ENCODE results near the gene TF.

The TF gene

GRCh38 chr3:133776794-133777438 is 30.7 kb downstream of the TF start:
- Histone ChIP-seq H3K9me3 (ENCODE audit: control insufficient read depth, insufficient read depth, low read depth, low read length) (no peaks in the 10 kb centered on the region), H3K27ac (ENCODE audit: extremely low read depth, low read depth, low read length) (no peak overlapping the region), H3K36me3 (ENCODE audit: control insufficient read depth in 2 of 2, insufficient read depth in 1 of 2, low read length in 2 of 2) (no peaks in the 10 kb centered on the region), H3K4me3 (ENCODE audit: low read depth, low read length) (no peak overlapping the region), H3K4me1 (ENCODE audit: control insufficient read depth, insufficient read depth, low read length) (no peaks in the 10 kb centered on the region)
- CTCF ChIA-PET = no interaction called here
- TF ChIP-seq ZNF704 (tag by site-specific recombination; IDR thresholded peaks at IDR 0.05) (no peak), ZNF658 (tag by site-specific recombination; IDR thresholded peaks at IDR 0.05) (no peak), ZNF580 (tag by site-specific recombination; IDR thresholded peaks at IDR 0.05) (no peak), ZNF274 (IDR thresholded peaks at IDR 0.05; ENCODE audit: low read length) (no peak), ZNF274 (tag by site-specific recombination; IDR thresholded peaks at IDR 0.05; ENCODE audit: borderline replicate concordance) (no peak), ZNF48 (tag by site-specific recombination; IDR thresholded peaks at IDR 0.05) (no peak), ZBTB26 (tag by site-specific recombination; optimal IDR thresholded peaks at IDR 0.05) (no peak), ZNF211 (tag by site-specific recombination; IDR thresholded peaks at IDR 0.05; ENCODE audit: low read depth) (no peak), BCL11A (tag by site-specific recombination; IDR thresholded peaks at IDR 0.05; ENCODE audit: low read depth) (no peak)
- POLR2A ChIA-PET = no interaction called here

GRCh38 chr3:133777807-133778568 is 31.8 kb downstream of the TF start:
- Histone ChIP-seq H3K4me1 (ENCODE audit: control insufficient read depth, insufficient read depth, low read length) (no peaks in the 10 kb centered on the region), H3K4me3 (ENCODE audit: low read depth, low read length) (no peak overlapping the region), H3K9me3 (ENCODE audit: control insufficient read depth, insufficient read depth, low read depth, low read length) (no peaks in the 10 kb centered on the region), H3K27ac (ENCODE audit: extremely low read depth, low read depth, low read length) (no peak overlapping the region), H3K36me3 (ENCODE audit: control insufficient read depth in 2 of 2, insufficient read depth in 1 of 2, low read length in 2 of 2) (no peaks in the 10 kb centered on the region)
- ChIA-PET POLR2A (no interaction called here), CTCF (no interaction called here)
- TF ChIP-seq PBX3 (CRISPR knock-in tag; IDR thresholded peaks at IDR 0.05) = no peak
- no peak for TF ChIP-seq ZBTB11 (tag by site-specific recombination; conservative IDR thresholded peaks at IDR 0.05; ENCODE audit: low read depth)

GRCh38 chr3:133779626-133780203 is 33.5 kb downstream of the TF start:
- Histone ChIP-seq H3K9me3 (ENCODE audit: control insufficient read depth, insufficient read depth, low read depth, low read length) (no peaks in the 10 kb centered on the region), H3K36me3 (ENCODE audit: control insufficient read depth in 2 of 2, insufficient read depth in 1 of 2, low read length in 2 of 2) (no peaks in the 10 kb centered on the region), H3K27ac (ENCODE audit: extremely low read depth, low read depth, low read length) (no peak overlapping the region), H3K4me3 (ENCODE audit: low read depth, low read length) (no peak overlapping the region), H3K4me1 (ENCODE audit: control insufficient read depth, insufficient read depth, low read length) (no peaks in the 10 kb centered on the region)
- POLR2A ChIA-PET = no interaction called here
- CTCF ChIA-PET = no interaction called here
- TF ChIP-seq ZSCAN30 (tag by site-specific recombination; IDR thresholded peaks at IDR 0.05) (no peak), ZBTB20 (tag by site-specific recombination; IDR thresholded peaks at IDR 0.05) (no peak), ZNF558 (tag by site-specific recombination; IDR thresholded peaks at IDR 0.05) (no peak), OSR2 (tag by site-specific recombination; IDR thresholded peaks at IDR 0.05) (no peak), ZNF16 (tag by site-specific recombination; IDR thresholded peaks at IDR 0.05; ENCODE audit: low read depth) (no peak), ZFHX2 (tag by site-specific recombination; conservative IDR thresholded peaks at IDR 0.05) (no peak), ZSCAN4 (tag by site-specific recombination; IDR thresholded peaks at IDR 0.05) (no peak), SALL2 (tag by site-specific recombination; IDR thresholded peaks at IDR 0.05; ENCODE audit: borderline replicate concordance) (no peak), ZBTB26 (tag by site-specific recombination; optimal IDR thresholded peaks at IDR 0.05) (no peak), IKZF3 (tag by site-specific recombination; IDR thresholded peaks at IDR 0.05) (no peak)

Data from HEK293 (cell line).